OCI-LY7 (cell line): ENCODE measurements around the gene SPOP. TPM values are rescaled to one million over a fixed set of nuclear protein-coding genes. Genes with fewer than 3 reads are reported as not detected.
"Not testable (repeated sequence)": the region's sequence is repeated elsewhere in the genome, so short reads cannot be mapped to it uniquely, and the experiment has no call there.

ENCODE experiments used
- BruUV-seq: library from RNA; stranded (reverse); fragments of 400-500 nt; replicated peaks from 2 replicates; lab custom pipeline; 2021; lab: Mats Ljungman, UMichigan
- CTCF ChIA-PET: fragments of 300-600 bp; sonication (Branson Sonifier 250); formaldehyde crosslinking; loops from one replicate; lab custom pipeline; 2022; ENCODE audit warnings: antibody characterized with exemption; ENCODE audit not compliant: unreplicated experiment; lab: Charles Lee
- POLR2A ChIA-PET: fragments of 300-600 bp; sonication (Branson Sonifier 250); formaldehyde crosslinking; loops from one replicate; lab custom pipeline; 2022; ENCODE audit warnings: antibody characterized with exemption; lab: Charles Lee
- DNase-seq: peaks from one replicate; pipeline ENCODE4 v3.0.0-alpha.2; 2015; ENCODE audit warnings: low spot score
- H2AFZ ChIP-seq: fragments of 200-600 bp; sonication (generic), shearing (Covaris generic); 2 replicates; pipeline ENCODE4 v1.6.1; 2014; ENCODE audit warnings: mild to moderate bottlenecking, antibody characterized with exemption, low read length, moderate library complexity
- H3K27ac ChIP-seq: fragments of 200-600 bp; sonication (generic); 2 replicates; pipeline ENCODE4 v1.5.1; 2014; ENCODE audit warnings: mixed run types, low read depth, mild to moderate bottlenecking, moderate library complexity, low read length, inconsistent platforms; ENCODE audit not compliant: poor library complexity, severe bottlenecking
- H3K36me3 ChIP-seq: fragments of 200-600 bp; sonication (generic); 2 replicates; pipeline ENCODE4 v1.6.1; 2014; ENCODE audit warnings: mild to moderate bottlenecking, antibody characterized with exemption, low read length, moderate library complexity, mixed read lengths; ENCODE audit not compliant: insufficient read depth
- H3K4me1 ChIP-seq: fragments of 200-600 bp; sonication (generic); 2 replicates; pipeline ENCODE4 v1.5.1; 2014; ENCODE audit warnings: mild to moderate bottlenecking, low read length; ENCODE audit not compliant: insufficient read depth, poor library complexity, severe bottlenecking
- H3K4me2 ChIP-seq: fragments of 200-600 bp; sonication (generic); 2 replicates; pipeline ENCODE4 v1.6.1; 2014; ENCODE audit warnings: mild to moderate bottlenecking, low read length
- H3K4me3 ChIP-seq: fragments of 200-600 bp; sonication (generic); 2 replicates; pipeline ENCODE4 v1.5.1; 2014; ENCODE audit warnings: mild to moderate bottlenecking, low read depth, low read length; ENCODE audit not compliant: poor library complexity, severe bottlenecking
- H3K79me2 ChIP-seq: fragments of 200-600 bp; sonication (generic); 2 replicates; pipeline ENCODE4 v1.6.1; 2016; ENCODE audit warnings: low read depth, mild to moderate bottlenecking, low read length, moderate library complexity, mixed read lengths; ENCODE audit not compliant: insufficient read depth
- H3K9me2 ChIP-seq: fragments of 200-600 bp; sonication (generic); 2 replicates; pipeline ENCODE4 v1.6.1; 2016; ENCODE audit warnings: mild to moderate bottlenecking, low read length, mixed read lengths; ENCODE audit not compliant: insufficient read depth
- H3K9me3 ChIP-seq: fragments of 200-600 bp; sonication (generic); 2 replicates; pipeline ENCODE4 v1.6.1; 2014; ENCODE audit warnings: mild to moderate bottlenecking, mixed run types, low read length, mixed read lengths
- H4K20me1 ChIP-seq: fragments of 200-600 bp; sonication (generic); 2 replicates; pipeline ENCODE4 v1.6.1; 2014; ENCODE audit warnings: mild to moderate bottlenecking, antibody characterized with exemption, low read length, moderate library complexity, mixed read lengths; ENCODE audit not compliant: insufficient read depth
- CTCF ChIP-seq: fragments of 200-600 bp; sonication (generic); conservative IDR thresholded peaks from 2 replicates; pipeline ENCODE4 v1.5.1; 2014; ENCODE audit warnings: mild to moderate bottlenecking, antibody characterized with exemption, low read length, moderate library complexity, mixed read lengths
- EZH2phosphoT487 ChIP-seq: fragments of 200-600 bp; sonication (generic); IDR thresholded peaks from 2 replicates; pipeline ENCODE4 v1.6.1; 2018; ENCODE audit warnings: low read depth, borderline replicate concordance, mild to moderate bottlenecking, mixed run types, antibody characterized with exemption, low read length, moderate library complexity, mixed read lengths
- intact Hi-C: fragments of 100-400 bp; cut with micrococcal nuclease; formaldehyde crosslinking; loops from one replicate; pipeline ENCODE4 v1.10.0; 2022; ENCODE audit not compliant: unreplicated experiment
- total RNA-seq, 2 experiments: library from RNA; depleted of rRNA in 1 of 2; stranded (reverse); fragments of >200 nt in 1 of 2; shearing (Covaris generic) in 1 of 2; gene quantifications; 2 replicates each; pipeline ENCODE4 v1.2.3, GENCODE V29; 2014 to 2022

Gene SPOP
- total RNA-seq, 2 experiments from 2014 or later, result 37.8 to 69.0 TPM

- intact Hi-C loops, result loop anchor here (2.0 to 5.0 kb wide), 2 partner anchors 106 to 209 kb away; partner anchors contain the start of gene SPOP
- Histone ChIP-seq H3K9me3 (no peaks in the 10 kb centered on the region), H3K4me3 (no peak overlapping the region), H3K27ac (no peak overlapping the region), H3K9me2 (no peaks in the 10 kb centered on the region), H4K20me1 (no peaks in the 10 kb centered on the region), H3K36me3 (no peaks in the 10 kb centered on the region), H3K79me2 (no peaks in the 10 kb centered on the region), H3K4me2 (no peak overlapping the region), H3K4me1 (peaks cover 10% of the 10 kb centered on the region), H2AFZ (no peak overlapping the region)
- no TSS peak for BruUV-seq
- no peak for TF ChIP-seq CTCF
- TF ChIP-seq EZH2phosphoT487, result no peak
- ChIA-PET POLR2A (no interaction called here), CTCF (interaction anchor here (0.6 to 1.2 kb wide), 2 partner anchors 12 to 30 kb away, joined by 3 to 8 read pairs; no protein-coding TSS in a partner anchor)
- no peak for DNase-seq
These were observed 106.1 kb downstream of the SPOP start for GRCh38 chr17:49571764-49572163.

DNA sequence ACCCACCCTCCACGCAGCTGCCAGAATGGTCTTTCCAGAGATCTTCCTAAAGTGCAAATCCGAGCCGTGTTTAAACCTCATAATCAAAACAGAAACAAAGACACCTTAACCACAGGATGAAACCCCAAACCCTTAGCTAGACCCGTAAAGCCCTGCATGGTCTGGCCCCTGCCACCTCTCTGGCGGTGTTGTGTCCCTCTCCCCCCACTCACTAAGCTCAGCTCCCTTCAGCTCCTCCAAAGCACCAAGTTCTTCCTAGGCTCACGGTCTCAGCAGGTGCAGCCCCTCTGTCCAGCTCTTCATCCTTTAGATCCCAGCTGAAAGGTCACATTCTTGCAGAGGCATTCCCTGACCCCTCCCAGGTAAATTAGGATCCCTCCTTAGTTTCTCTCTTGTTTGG is 106.6 kb downstream of the SPOP start:
- CTCF ChIA-PET, result interaction anchor here (0.6 to 1.2 kb wide), 2 partner anchors 12 to 31 kb away, joined by 3 to 8 read pairs; no protein-coding TSS in a partner anchor
- TF ChIP-seq EZH2phosphoT487 (no peak), CTCF (no peak)
- intact Hi-C loops, result loop anchor here (2.0 to 5.0 kb wide), 2 partner anchors 106 to 210 kb away; partner anchors contain the start of gene SPOP
- Histone ChIP-seq H3K36me3 (no peaks in the 10 kb centered on the region), H3K9me3 (no peaks in the 10 kb centered on the region), H3K79me2 (no peaks in the 10 kb centered on the region), H3K4me2 (no peak overlapping the region), H2AFZ (no peak overlapping the region), H3K27ac (no peak overlapping the region), H3K9me2 (no peaks in the 10 kb centered on the region), H3K4me3 (no peak overlapping the region), H4K20me1 (no peaks in the 10 kb centered on the region), H3K4me1 (peaks cover 5% of the 10 kb centered on the region)
- no TSS peak for BruUV-seq
- no peak for DNase-seq
- POLR2A ChIA-PET, result interaction anchor here (0.6 kb wide), 1 partner anchor 94 kb away, joined by 4 read pairs; no protein-coding TSS in a partner anchor

- Histone ChIP-seq H2AFZ (no peak overlapping the region), H3K27ac (no peak overlapping the region), H3K9me3 (no peaks in the 10 kb centered on the region), H3K4me2 (peak overlapping the region; percentile 63; the same call in 1 of the 2 replicates), H3K36me3 (no peaks in the 10 kb centered on the region), H4K20me1 (no peaks in the 10 kb centered on the region), H3K4me1 (no peaks in the 10 kb centered on the region), H3K9me2 (no peaks in the 10 kb centered on the region), H3K79me2 (no peaks in the 10 kb centered on the region), H3K4me3 (no peak overlapping the region)
- intact Hi-C loops, result loop anchor here (2.0 to 5.0 kb wide), 2 partner anchors 107 to 210 kb away; partner anchors contain the start of gene SPOP
- ChIA-PET POLR2A (interaction anchor here (0.6 kb wide), 2 partner anchors 74 to 94 kb away, joined by 4 read pairs; no protein-coding TSS in a partner anchor), CTCF (interaction anchor here (0.6 to 1.2 kb wide), 2 partner anchors 13 to 32 kb away, joined by 3 to 8 read pairs; no protein-coding TSS in a partner anchor)
- DNase-seq, result no peak
- TF ChIP-seq EZH2phosphoT487, result no peak
- TF ChIP-seq CTCF, result no peak
- no TSS peak for BruUV-seq
These were observed 107.2 kb downstream of the SPOP start for GRCh38 chr17:49570540-49571242.

DNA sequence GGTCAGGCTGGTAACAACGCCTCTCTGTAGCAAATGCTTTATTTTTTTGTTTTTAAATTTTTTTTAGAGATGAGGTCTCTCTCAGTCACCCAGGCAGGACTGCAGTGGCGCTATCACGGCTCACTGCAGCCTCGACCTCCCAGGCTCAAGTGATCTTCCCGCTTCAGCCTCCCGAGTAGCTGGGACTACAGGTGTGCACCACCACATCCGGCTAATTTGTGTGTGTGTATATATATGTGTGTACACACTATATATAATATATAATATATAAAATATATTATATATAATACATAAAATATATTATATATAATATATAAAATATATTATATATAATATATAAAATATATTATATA is 109.2 kb downstream of the SPOP start:
- DNase-seq, H3K4me3 ChIP-seq, H4K20me1 ChIP-seq, POLR2A ChIA-PET, H3K9me2 ChIP-seq, H3K27ac ChIP-seq, CTCF ChIA-PET, H3K79me2 ChIP-seq, H2AFZ ChIP-seq, H3K9me3 ChIP-seq, H3K4me2 ChIP-seq, BruUV-seq, H3K4me1 ChIP-seq, H3K36me3 ChIP-seq: not testable (repeated sequence)
- intact Hi-C loops, result loop anchor here (1.0 kb wide), 1 partner anchor 127 kb away; no protein-coding TSS in a partner anchor
